ENCODE data around the gene LDLRAD4. TPM values are rescaled to one million over a fixed set of nuclear protein-coding genes. Genes with fewer than 3 reads are reported as not detected.

Gene LDLRAD4
- total RNA-seq, 1 donor from 2014 or later: 1.4 TPM

DNA sequence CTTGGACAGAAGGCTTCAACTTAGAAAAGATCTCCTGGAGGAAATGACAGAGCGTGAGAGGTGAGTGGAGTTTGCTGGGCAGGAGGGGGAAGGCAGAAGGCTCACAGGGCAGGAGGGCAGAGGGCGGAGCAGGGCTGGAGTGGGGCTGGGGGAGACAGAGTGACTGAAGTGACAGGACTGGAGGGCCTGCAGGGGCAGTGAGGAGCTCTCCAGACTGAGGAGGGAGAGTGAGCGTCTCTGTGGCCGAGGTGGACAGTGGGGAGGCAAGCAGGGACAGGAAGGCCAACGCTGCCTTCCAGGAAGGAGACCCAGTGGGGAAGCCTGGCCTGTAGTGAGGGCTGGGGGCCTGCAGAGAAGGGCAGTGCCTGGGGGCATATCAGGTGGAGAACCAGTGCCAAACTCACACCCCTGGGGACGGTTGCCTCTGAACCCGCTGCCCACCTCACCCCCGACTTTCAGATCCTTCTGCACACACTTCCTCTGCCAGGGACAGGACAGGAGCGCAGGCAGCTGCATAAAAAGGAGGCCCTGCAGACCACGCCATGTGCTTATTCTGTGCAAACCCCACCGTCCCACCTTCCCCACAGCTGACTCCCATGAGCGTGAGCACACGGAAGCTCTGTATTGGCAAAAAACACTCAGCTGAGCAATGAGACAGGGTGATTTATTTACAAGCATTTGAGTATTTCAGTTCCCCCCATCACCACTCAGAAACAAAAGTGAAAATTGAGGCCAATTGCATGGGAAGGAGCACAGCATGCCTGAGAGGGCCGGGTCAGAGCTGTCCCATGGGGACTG, 263.5 kb downstream of the LDLRAD4 start:
- Mint-ChIP-seq H3K36me3 (ENCODE audit: low read depth) (no peaks in the 10 kb centered on the region), H3K27ac (ENCODE audit: unreplicated experiment) (peak overlapping the region; percentile 5), H3K4me1 (no peaks in the 10 kb centered on the region), H3K27me3 (ENCODE audit: low read depth) (no peaks in the 10 kb centered on the region), H3K4me3 (no peak overlapping the region), H3K9me3 (peaks cover 4% of the 10 kb centered on the region)
- DNase-seq (ENCODE audit: low read depth, low spot score): no peak
- TF ChIP-seq, protein P1, sequence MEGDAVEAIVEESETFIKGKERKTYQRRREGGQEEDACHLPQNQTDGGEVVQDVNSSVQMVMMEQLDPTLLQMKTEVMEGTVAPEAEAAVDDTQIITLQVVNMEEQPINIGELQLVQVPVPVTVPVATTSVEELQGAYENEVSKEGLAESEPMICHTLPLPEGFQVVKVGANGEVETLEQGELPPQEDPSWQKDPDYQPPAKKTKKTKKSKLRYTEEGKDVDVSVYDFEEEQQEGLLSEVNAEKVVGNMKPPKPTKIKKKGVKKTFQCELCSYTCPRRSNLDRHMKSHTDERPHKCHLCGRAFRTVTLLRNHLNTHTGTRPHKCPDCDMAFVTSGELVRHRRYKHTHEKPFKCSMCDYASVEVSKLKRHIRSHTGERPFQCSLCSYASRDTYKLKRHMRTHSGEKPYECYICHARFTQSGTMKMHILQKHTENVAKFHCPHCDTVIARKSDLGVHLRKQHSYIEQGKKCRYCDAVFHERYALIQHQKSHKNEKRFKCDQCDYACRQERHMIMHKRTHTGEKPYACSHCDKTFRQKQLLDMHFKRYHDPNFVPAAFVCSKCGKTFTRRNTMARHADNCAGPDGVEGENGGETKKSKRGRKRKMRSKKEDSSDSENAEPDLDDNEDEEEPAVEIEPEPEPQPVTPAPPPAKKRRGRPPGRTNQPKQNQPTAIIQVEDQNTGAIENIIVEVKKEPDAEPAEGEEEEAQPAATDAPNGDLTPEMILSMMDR (conservative IDR thresholded peaks at IDR 0.05): no peak

DNA sequence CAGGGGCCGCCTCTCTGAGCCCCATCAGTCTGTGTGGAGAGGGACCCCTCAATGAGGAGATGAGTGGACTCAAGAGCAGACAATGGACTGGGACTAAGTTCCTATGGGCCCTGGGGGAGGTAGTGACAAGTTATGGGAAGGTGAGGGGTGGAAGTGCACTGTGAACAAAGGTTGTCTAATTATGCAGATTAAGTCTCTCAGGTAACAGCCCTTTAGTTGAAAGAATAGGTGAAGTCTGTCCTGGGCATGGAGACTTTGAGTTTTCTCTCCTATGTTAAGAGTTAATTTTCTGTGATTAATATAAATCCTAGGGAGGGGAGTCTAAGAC, 264.0 kb downstream of the LDLRAD4 start:
- DNase-seq (ENCODE audit: low read depth, low spot score): no peak
- no peak overlapping the region for H3K4me3 Mint-ChIP-seq
- no peaks in the 10 kb centered on the region for H3K4me1 Mint-ChIP-seq

DNA sequence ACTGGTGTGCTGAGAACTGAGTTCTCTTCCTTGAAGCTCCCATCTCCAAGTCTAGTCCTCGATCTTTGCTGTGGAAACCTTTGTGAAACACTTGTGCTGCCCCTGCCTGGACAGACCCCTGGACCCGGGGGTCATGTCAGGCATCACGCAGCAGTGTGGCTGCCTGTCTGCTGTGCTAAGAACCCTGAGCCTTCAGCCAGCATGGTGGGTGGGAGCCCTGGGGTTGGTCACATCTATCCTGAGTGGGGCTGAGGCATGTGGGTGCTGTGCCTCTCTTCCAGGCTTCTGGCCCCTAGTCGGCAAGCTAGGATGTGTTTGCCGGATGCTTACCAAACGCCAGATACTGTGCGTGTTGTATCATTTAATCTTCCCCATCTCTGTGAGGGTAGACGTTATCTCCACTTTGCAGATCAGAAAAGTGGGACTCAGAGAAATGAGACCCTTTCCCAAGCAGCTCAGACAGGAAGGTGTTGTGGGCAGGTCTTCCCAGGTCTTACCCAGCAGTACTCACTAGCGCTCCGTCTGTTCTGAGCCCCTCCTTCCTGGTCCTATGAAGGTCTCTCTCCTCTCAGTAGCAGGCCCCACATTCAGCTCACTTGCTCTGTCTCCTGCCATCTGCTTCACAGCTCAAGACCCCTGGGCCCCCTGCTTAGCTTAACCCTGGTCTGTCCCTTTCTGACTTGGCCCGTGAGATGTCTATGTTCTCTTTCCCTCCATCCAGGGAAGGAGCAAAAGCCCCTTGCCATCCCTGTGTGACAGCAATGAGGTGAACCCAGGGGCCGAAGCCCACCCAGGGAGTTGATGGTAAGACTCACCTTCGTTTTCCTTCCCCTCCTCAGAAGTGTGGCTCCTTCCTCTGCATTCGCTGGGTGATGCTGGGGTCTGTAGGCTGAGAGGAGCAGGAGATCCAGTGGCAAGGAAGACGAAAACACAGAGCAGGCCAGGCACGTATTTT, 265.0 kb downstream of the LDLRAD4 start:
- no peaks in the 10 kb centered on the region for H3K36me3 Mint-ChIP-seq (ENCODE audit: low read depth)
- no peak overlapping the region for H3K27ac Mint-ChIP-seq (ENCODE audit: unreplicated experiment)
- no peaks in the 10 kb centered on the region for H3K27me3 Mint-ChIP-seq (ENCODE audit: low read depth)
- no peak overlapping the region for H3K4me3 Mint-ChIP-seq
- no peaks in the 10 kb centered on the region for H3K4me1 Mint-ChIP-seq
- H3K9me3 Mint-ChIP-seq: peaks cover 4% of the 10 kb centered on the region
- no peak for DNase-seq (ENCODE audit: low read depth, low spot score)
- TF ChIP-seq, protein P1 (conservative IDR thresholded peaks at IDR 0.05): no peak

More for the DNA sequence above, 264.0 kb downstream of the LDLRAD4 start:
- TF ChIP-seq, protein P1 (conservative IDR thresholded peaks at IDR 0.05): no peak
- Mint-ChIP-seq H3K9me3 (peaks cover 4% of the 10 kb centered on the region), H3K36me3 (ENCODE audit: low read depth) (no peaks in the 10 kb centered on the region), H3K27me3 (ENCODE audit: low read depth) (no peaks in the 10 kb centered on the region), H3K27ac (ENCODE audit: unreplicated experiment) (no peak overlapping the region)

DNA sequence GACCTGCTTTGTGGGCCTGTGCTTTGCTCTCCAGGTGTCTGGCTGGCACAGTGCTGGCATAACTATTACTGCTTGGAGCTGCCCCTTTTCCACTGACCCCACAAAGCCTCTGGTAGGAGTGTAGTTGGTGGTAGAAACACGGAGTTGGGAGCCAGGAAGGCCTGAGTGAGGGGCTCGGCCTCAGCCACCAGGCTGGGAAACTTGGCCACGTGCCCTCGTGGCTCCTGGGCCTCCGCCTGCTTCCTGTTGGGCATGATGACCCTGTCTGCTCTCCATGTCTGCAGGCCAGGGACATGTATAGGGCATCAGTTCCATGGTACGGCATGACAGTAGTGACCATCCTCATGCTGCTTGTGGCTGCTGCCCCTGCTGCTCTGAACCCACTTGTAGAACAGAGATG, 266.6 kb downstream of the LDLRAD4 start:
- H3K27me3 Mint-ChIP-seq (ENCODE audit: low read depth): no peaks in the 10 kb centered on the region
- TF ChIP-seq, protein P1 (conservative IDR thresholded peaks at IDR 0.05): no peak
- H3K36me3 Mint-ChIP-seq (ENCODE audit: low read depth): no peaks in the 10 kb centered on the region
- DNase-seq (ENCODE audit: low read depth, low spot score): no peak
- no peak overlapping the region for H3K4me3 Mint-ChIP-seq
- no peaks in the 10 kb centered on the region for H3K4me1 Mint-ChIP-seq
- no peak overlapping the region for H3K27ac Mint-ChIP-seq (ENCODE audit: unreplicated experiment)
- H3K9me3 Mint-ChIP-seq: peaks cover 2% of the 10 kb centered on the region

DNA sequence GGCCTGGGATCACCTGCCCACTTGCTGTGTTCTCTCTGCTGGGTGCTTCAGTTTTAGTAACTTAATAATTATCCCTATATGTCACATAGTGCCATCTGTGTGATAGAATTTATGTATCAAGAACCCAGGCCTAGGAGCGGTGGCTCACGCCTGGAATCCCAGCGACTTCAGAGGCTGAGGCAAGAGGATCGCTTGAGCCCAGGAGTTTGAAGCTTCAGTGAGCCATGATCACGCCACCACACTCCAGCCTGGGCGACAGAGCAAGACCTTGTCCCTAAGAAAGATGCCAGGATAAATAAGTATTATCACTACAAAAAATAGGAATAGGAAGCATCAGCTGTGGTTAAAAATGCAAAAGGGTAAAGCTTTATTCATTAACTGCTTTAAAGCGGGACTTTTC, 267.0 kb downstream of the LDLRAD4 start:
- Mint-ChIP-seq H3K4me3 (no peak overlapping the region), H3K27ac (ENCODE audit: unreplicated experiment) (no peak overlapping the region), H3K36me3 (ENCODE audit: low read depth) (no peaks in the 10 kb centered on the region), H3K4me1 (no peaks in the 10 kb centered on the region), H3K27me3 (ENCODE audit: low read depth) (no peaks in the 10 kb centered on the region), H3K9me3 (no peaks in the 10 kb centered on the region)
- TF ChIP-seq, protein P1 (conservative IDR thresholded peaks at IDR 0.05): no peak
- no peak for DNase-seq (ENCODE audit: low read depth, low spot score)

Measured in neural crest cell (in vitro differentiated cells).